Measurements from ENCODE around the gene PLCB1. TPM values are rescaled to one million over a fixed set of nuclear protein-coding genes. Genes with fewer than 3 reads are reported as not detected.
"Not testable (repeated sequence)": the region's sequence is repeated elsewhere in the genome, so short reads cannot be mapped to it uniquely, and the experiment has no call there.

PLCB1 gene
- total RNA-seq, 2 donors from 2014 or later: 8.5 to 10.9 TPM

DNA sequence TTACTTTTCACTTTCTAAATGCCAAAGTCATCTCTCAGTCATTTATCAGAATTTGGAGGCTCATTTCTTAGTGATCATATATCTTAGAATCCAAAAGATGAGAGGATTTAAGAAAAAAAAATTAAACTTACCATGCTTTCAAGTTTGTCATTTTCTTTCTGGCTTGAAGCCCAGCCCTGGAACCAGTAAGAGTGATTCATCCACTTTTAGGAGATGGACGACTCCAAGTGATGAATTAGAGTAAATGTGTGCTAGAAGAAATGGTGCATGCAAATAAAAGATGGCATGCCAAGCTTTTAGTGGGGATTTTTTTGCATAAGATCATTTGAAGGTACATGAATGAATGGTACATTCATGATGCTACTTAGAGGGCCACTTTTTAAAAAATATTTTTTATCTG lies 20.1 kb downstream of the PLCB1 start:
- ATAC-seq (no peak), DNase-seq (no peak)
- intact Hi-C loops (cut with DNase I, micrococcal nuclease): no loop called here

- no peak for ATAC-seq
- DNase-seq: no peak
- intact Hi-C loops (cut with DNase I, micrococcal nuclease): no loop called here
These were observed 20.8 kb downstream of the PLCB1 start for GRCh38 chr20:8152847-8153246.

GRCh38 chr20:8153281-8153908 lies 21.3 kb downstream of the PLCB1 start:
- no peak for ATAC-seq
- intact Hi-C loops (cut with DNase I, micrococcal nuclease): no loop called here

DNA sequence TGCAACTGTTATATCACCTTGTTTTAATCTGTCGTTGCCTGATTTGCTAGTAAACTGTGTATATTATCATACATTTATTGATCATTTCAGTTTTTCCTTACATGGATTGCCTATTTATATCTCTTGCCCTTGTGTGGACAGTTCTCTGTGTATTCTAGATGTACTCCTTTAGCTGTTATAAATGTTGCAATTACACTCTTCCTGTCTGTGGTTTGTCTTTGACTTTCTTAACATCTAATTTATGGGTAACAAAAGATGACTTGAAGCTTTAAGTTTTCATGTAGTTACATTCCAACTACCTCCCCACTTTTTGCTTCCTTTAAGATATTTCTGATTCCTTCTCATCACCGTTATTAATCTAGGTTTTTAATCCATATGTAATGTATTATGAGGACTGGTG lies 22.6 kb downstream of the PLCB1 start:
- ATAC-seq (no peak), DNase-seq (no peak)
- intact Hi-C loops (cut with DNase I, micrococcal nuclease): no loop called here

More at GRCh38 chr20:8153281-8153908, 21.3 kb downstream of the PLCB1 start:
- no peak for DNase-seq

- ATAC-seq (no peak), DNase-seq (no peak)
- intact Hi-C loops (cut with DNase I, micrococcal nuclease): no loop called here
These were observed 23.2 kb downstream of the PLCB1 start for GRCh38 chr20:8155229-8155628.

- intact Hi-C loops (cut with DNase I, micrococcal nuclease): no loop called here
- no peak for ATAC-seq
- DNase-seq: no peak
These were observed 23.7 kb downstream of the PLCB1 start for GRCh38 chr20:8155812-8156211.

- DNase-seq: no peak
- no peak for ATAC-seq
- intact Hi-C loops (cut with DNase I, micrococcal nuclease): no loop called here
These were observed 24.4 kb downstream of the PLCB1 start for GRCh38 chr20:8156235-8157079.

- intact Hi-C loops (cut with DNase I, micrococcal nuclease); ATAC-seq; DNase-seq: not testable (repeated sequence)
These were observed 27.2 kb downstream of the PLCB1 start for GRCh38 chr20:8159217-8159616.

- ATAC-seq (peak; percentile 49), DNase-seq (no peak)
- intact Hi-C loops (cut with DNase I, micrococcal nuclease): no loop called here
These were observed 29.4 kb downstream of the PLCB1 start for GRCh38 chr20:8161264-8162071.

DNA sequence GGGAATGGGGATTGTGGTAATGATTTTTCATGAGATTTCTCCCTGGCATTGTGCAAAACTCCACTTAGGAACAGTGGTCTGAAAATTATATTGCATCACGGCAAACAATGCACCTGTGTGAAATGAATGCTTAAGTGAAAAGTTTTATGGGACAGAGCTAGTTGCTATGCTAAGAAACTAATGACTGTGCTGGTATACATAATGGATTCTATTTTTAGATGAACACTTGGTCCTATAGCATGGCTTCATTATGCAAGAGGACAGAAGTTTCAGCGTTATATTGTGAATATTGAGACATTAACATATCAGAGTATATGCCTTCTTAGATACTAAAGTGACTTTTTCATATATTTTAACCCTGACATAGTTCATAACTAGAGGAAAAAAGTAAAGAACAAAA lies 30.5 kb downstream of the PLCB1 start:
- intact Hi-C loops (cut with DNase I, micrococcal nuclease): no loop called here
- ATAC-seq: no peak
- no peak for DNase-seq

- ATAC-seq: no peak
- no peak for DNase-seq
- intact Hi-C loops (cut with DNase I, micrococcal nuclease): no loop called here
These were observed 31.5 kb downstream of the PLCB1 start for GRCh38 chr20:8163543-8163942.

- DNase-seq (no peak), ATAC-seq (no peak)
- intact Hi-C loops (cut with DNase I, micrococcal nuclease): no loop called here
These were observed 34.7 kb downstream of the PLCB1 start for GRCh38 chr20:8166730-8167129.

DNA sequence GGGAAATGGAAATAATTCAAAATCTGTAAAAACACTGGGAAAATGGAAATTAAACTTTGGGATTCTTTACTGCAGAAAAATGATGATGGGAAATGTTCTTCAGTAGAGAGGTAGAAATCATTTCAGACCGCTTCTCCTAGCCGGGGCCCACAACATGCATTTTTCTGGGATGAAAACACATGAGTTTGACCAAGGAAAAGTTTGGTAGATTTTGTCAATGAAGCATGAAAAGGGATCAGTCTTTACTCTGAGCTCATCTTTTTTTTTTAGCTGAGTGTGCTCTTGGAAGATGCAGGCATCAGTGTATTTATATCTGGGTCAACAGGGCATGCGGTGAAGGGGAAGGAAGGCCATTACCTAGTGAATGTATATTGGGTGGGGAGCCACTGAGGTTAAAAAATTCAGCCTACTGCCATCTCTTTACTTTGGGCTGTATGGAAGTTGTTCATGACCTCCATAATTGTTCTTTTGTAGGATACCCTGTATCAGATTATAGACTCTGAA lies 36.8 kb downstream of the PLCB1 start:
- DNase-seq (no peak), ATAC-seq (no peak)
- intact Hi-C loops (cut with DNase I, micrococcal nuclease): no loop called here

DNA sequence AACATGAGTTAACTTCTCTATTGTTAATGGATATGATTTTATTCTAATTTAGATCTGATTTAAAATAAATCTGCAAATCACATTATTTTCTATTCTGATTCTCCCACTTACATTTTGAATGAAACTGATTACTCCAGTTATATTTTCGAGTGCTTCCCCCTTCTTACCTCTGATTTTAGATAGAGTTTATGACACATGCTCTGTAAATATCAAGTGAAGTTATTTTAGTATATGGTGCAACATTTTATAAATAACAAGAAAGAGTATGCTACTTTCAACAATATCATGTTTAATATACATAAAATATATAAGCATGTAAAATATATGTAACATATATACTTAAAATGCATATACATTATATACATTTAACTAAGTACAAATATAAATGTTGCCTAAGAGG lies 38.9 kb downstream of the PLCB1 start:
- no peak for ATAC-seq
- no peak for DNase-seq
- intact Hi-C loops (cut with DNase I, micrococcal nuclease): no loop called here

- no peak for DNase-seq
- ATAC-seq: no peak
- intact Hi-C loops (cut with DNase I, micrococcal nuclease): no loop called here
These were observed 40.1 kb downstream of the PLCB1 start for GRCh38 chr20:8172191-8172590.

DNA sequence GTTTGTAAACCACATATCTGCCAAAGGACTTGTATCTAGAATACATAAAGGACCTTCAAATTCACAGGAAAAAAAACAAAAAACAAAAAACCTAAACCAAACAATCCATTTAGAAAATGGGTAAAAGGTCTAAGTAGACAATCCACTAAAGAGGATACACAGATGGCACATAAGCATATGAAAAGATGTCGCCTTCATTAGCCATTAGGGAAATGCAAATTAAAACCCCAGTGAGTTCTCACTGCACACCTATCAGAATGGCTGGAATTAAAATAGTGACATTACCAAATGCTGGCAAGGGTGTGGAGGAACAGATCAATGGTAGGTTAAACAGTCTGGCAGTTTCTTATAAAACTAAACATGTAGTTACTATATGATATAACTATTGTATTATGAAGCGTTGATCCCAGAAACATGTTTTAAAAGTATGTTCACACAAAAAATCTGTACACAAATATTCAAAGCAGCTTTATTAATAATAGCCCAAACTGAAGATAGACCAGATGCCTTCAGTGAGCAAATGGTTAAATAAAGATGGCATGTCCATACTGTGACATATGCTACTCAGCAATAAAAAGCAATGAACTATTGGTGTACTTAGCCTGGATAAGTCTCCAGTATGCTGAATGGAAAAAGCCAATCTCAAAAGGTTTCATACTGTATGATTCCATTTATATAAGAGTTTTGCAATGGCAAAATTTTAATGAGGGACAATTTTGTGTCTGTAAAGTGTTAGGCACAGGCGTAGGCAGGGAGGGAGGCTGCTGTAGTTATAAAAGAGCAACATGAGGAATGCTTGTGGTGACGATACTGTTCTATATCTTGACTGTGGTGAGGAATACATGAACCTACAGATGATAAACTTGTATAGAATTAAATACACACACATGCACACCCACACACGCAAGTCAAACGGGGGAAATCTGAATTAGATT lies 43.9 kb downstream of the PLCB1 start:
- no peak for ATAC-seq
- intact Hi-C loops (cut with DNase I, micrococcal nuclease): no loop called here
- DNase-seq: no peak

GRCh38 chr20:8183526-8183925 lies 51.5 kb downstream of the PLCB1 start:
- DNase-seq (no peak), ATAC-seq (no peak)
- intact Hi-C loops (cut with DNase I, micrococcal nuclease): no loop called here

DNA sequence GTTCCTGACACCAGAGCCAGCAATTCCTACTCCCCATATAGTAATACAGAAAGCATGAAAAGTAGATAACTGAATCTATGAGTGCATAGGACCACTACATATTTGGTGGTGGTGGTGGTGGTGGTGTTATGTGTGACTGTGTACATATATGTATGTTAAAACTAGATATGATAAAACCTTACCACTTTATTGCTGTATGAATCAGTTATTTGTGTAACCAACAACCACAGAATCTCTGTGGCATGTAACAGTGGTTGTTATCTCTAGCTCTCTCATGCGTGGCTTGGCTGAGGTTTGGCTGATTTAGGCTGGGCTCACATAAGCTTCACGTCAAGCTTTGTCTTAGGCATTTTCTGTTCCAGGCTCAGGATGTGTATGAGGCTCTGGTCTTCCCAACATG lies 55.7 kb downstream of the PLCB1 start:
- no peak for DNase-seq
- no peak for ATAC-seq
- intact Hi-C loops (cut with DNase I, micrococcal nuclease): no loop called here
